ENCODE measurements around the gene KCNN2.

GRCh38 chr5:114380721-114381120, 18.9 kb downstream of the KCNN2 start:
- no peak for TF ChIP-seq CTCF (IDR thresholded peaks at IDR 0.05)
- TF ChIP-seq POLR2A (IDR thresholded peaks at IDR 0.05) = no peak
